ENCODE measurements around the gene ZDHHC21.
"Not testable (repeated sequence)": the region's sequence is repeated elsewhere in the genome, so short reads cannot be mapped to it uniquely, and the experiment has no call there.

The ZDHHC21 gene

GRCh38 chr9:14693251-14693861 lies at the start of gene ZDHHC21:
TSS of gene ZDHHC21 (minus strand) at chr9:14693432. CDS start at chr9:14674340, 19,092 bp downstream.
- DNase-seq = peak; percentile 22

GRCh38 chr9:14741369-14741768 lies 48.1 kb upstream of the ZDHHC21 start:
- no peak for DNase-seq

- DNase-seq = no peak
Observed at GRCh38 chr9:14733133-14733532, 39.9 kb upstream of the ZDHHC21 start.

- no peak for DNase-seq
Observed at GRCh38 chr9:14731294-14731981, 38.2 kb upstream of the ZDHHC21 start.

- DNase-seq = no peak
Observed at GRCh38 chr9:14730461-14730898, 37.2 kb upstream of the ZDHHC21 start.

GRCh38 chr9:14723301-14723700 lies 30.1 kb upstream of the ZDHHC21 start:
- no peak for DNase-seq

- DNase-seq = no peak
Observed at GRCh38 chr9:14722391-14723035, 29.3 kb upstream of the ZDHHC21 start, which contains the start of gene CER1. TSS of gene CER1 (minus strand) at chr9:14722733. CDS start at chr9:14722672, 61 bp downstream.

GRCh38 chr9:14719231-14719923 lies 26.1 kb upstream of the ZDHHC21 start:
- no peak for DNase-seq

GRCh38 chr9:14715102-14715501 lies 21.9 kb upstream of the ZDHHC21 start:
- DNase-seq = no peak

GRCh38 chr9:14713187-14713767 lies 20.0 kb upstream of the ZDHHC21 start:
- no peak for DNase-seq

- DNase-seq = no peak
Observed at GRCh38 chr9:14710804-14711203, 17.6 kb upstream of the ZDHHC21 start.

GRCh38 chr9:14706530-14707140 lies 13.4 kb upstream of the ZDHHC21 start:
- DNase-seq = no peak

GRCh38 chr9:14705079-14705478 lies 11.8 kb upstream of the ZDHHC21 start:
- no peak for DNase-seq

GRCh38 chr9:14704281-14704680 lies 11.0 kb upstream of the ZDHHC21 start:
- DNase-seq = no peak

- no peak for DNase-seq
Observed at GRCh38 chr9:14702200-14702720, 9.0 kb upstream of the ZDHHC21 start.

- DNase-seq = peak; percentile 3
Observed at GRCh38 chr9:14692470-14693250, 572 bp downstream of the ZDHHC21 start.

GRCh38 chr9:14690948-14691730 lies 2.1 kb downstream of the ZDHHC21 start:
- DNase-seq = no peak

- DNase-seq = no peak
Observed at GRCh38 chr9:14687042-14687719, 6.1 kb downstream of the ZDHHC21 start.

- DNase-seq = no peak
Observed at GRCh38 chr9:14686168-14686567, 7.1 kb downstream of the ZDHHC21 start.

- DNase-seq = not testable (repeated sequence)
Observed at GRCh38 chr9:14682616-14683015, 10.6 kb downstream of the ZDHHC21 start.
